ENCODE results near the gene PTMA. TPM values are rescaled to one million over a fixed set of nuclear protein-coding genes. Genes with fewer than 3 reads are reported as not detected.

The PTMA gene
- total RNA-seq, 1 donor from 2014 or later, result 977 TPM

Other genes starting within 250 kb of the PTMA start
- 86.7 and 418 TPM in 2 replicates for gene NCL, start 244.0 kb upstream of the PTMA start, total RNA-seq
- gene NMUR1, start 178.1 kb upstream of the PTMA start, total RNA-seq, result 0.05 TPM in 1 of 2 replicates, not detected in the other
- gene TEX44, start 115.7 kb upstream of the PTMA start, total RNA-seq, result not detected in 2 replicates
- gene PDE6D, start 72.8 kb downstream of the PTMA start, total RNA-seq, result 19.1 and 25.0 TPM in 2 replicates
- gene COPS7B, start 77.9 kb downstream of the PTMA start, total RNA-seq, result 7.8 and 16.8 TPM in 2 replicates
- 0.40 TPM in 1 of 2 replicates, not detected in the other for gene NPPC, start 217.9 kb downstream of the PTMA start, total RNA-seq